KOPT-K1 (cell line): ENCODE measurements around the gene PPP4R3B.
"Not testable (repeated sequence)": the region's sequence is repeated elsewhere in the genome, so short reads cannot be mapped to it uniquely, and the experiment has no call there.

Source experiments
- H3K27ac ChIP-seq: fragments of 200-600 bp; sonication (generic); 2 replicates; pipeline ENCODE4 v1.5.1; 2016; ENCODE audit warnings: antibody characterized with exemption, mild to moderate bottlenecking, low read depth, low read length; ENCODE audit not compliant: poor library complexity, severe bottlenecking
- H3K36me3 ChIP-seq: fragments of 200-600 bp; sonication (generic); 2 replicates; pipeline ENCODE4 v1.5.1; 2017; ENCODE audit warnings: antibody characterized with exemption, mild to moderate bottlenecking, low read length, moderate library complexity; ENCODE audit not compliant: insufficient read depth
- H3K9me3 ChIP-seq: fragments of 200-600 bp; sonication (generic); 2 replicates; pipeline ENCODE4 v1.5.1; 2017; ENCODE audit warnings: antibody characterized with exemption, low read length, mild to moderate bottlenecking; ENCODE audit not compliant: insufficient read depth, poor library complexity, severe bottlenecking

PPP4R3B gene

GRCh38 chr2:55609193-55609794 is 8.1 kb downstream of the PPP4R3B start:
- H3K27ac ChIP-seq, result no peak overlapping the region
- H3K36me3 ChIP-seq, result peaks cover 65% of the 10 kb centered on the region
- no peaks in the 10 kb centered on the region for H3K9me3 ChIP-seq

GRCh38 chr2:55607717-55608116 is 9.7 kb downstream of the PPP4R3B start:
- peaks cover 64% of the 10 kb centered on the region for H3K36me3 ChIP-seq
- H3K9me3 ChIP-seq, result no peaks in the 10 kb centered on the region
- H3K27ac ChIP-seq, result no peak overlapping the region

DNA sequence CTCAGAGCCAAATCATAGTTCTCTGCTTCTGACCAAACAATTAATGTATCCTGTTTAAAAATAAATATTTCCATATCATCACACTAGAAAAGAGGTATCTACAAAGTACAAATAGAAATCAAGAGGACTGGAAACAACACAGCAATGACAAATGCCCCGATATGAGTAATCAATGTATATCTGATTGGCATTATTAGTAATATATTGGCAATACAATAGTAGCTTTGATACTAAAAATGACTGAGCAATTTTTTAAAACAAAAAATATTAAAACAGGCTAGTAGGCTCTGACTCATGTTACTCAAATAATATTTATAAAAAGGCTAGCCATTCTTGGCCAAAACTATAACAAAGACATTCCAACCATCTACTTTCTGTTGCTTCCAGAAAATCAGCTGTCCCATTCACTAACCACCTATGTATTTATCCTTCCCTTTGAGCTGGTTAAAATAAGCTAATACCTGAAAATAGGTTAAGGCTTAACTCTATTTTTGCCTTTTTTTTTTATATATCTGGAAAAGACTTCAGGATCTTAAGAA is 13.3 kb downstream of the PPP4R3B start:
- H3K27ac ChIP-seq, result no peak overlapping the region
- H3K9me3 ChIP-seq, result no peaks in the 10 kb centered on the region
- peaks cover 64% of the 10 kb centered on the region for H3K36me3 ChIP-seq

GRCh38 chr2:55601849-55602248 is 15.6 kb downstream of the PPP4R3B start:
- Histone ChIP-seq H3K9me3 (no peaks in the 10 kb centered on the region), H3K36me3 (peaks cover 75% of the 10 kb centered on the region), H3K27ac (no peak overlapping the region)

DNA sequence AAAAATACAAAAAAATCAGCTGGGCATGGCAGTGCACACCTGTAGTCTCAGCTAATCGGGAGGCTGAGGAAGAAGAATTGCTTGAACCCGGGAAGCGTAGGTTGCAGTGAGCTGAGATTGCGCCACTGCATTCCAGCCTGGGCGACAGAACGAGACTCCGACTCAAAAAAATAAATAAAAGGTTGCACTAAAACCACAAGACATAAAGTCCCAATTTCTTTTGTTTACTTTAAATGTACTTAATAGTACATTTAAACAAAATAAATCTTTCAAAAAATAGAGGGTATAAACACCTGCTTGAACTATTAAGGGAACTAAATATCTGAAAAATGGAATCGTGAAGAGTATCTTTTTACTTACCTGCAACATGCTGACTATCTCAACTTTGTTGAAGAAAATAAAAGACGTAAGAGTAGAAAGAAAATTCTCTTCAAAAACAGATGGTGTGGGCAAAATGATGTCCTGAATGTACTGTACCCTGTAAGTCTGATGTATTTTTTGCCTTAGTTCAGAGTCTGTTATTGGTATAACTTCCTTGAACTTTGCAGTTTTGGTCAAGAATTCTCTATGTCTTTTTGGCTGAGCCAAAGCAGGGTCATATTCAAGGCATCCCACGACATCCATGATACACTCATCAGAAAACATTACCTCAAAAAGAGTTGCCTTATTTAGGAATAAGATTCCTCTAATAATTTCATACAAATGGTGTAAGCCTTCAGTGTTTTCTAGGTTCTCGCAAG is 19.2 kb downstream of the PPP4R3B start:
- no peaks in the 10 kb centered on the region for H3K9me3 ChIP-seq
- H3K27ac ChIP-seq, result no peak overlapping the region
- H3K36me3 ChIP-seq, result peaks cover 84% of the 10 kb centered on the region

DNA sequence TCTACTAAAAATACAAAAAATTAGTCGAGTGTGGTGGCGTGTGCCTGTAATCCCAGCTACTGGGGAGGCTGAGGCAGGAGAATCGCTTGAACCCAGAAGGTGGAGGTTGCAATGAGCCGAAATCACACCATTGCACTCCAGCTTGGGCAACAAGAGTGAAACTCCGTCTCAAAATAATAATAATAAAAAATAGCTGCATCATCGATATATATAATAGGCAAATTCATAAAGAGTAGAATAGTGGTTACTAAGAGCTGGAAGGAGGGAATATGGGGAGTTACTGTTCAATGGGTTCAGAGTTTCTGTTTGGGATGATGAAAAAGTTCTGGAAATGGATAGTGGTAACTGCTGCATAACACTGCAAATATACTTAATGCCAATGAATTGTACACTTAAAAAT is 20.6 kb downstream of the PPP4R3B start:
- H3K27ac ChIP-seq, H3K9me3 ChIP-seq: not testable (repeated sequence)
- H3K36me3 ChIP-seq, result peaks cover 75% of the 10 kb centered on the region

DNA sequence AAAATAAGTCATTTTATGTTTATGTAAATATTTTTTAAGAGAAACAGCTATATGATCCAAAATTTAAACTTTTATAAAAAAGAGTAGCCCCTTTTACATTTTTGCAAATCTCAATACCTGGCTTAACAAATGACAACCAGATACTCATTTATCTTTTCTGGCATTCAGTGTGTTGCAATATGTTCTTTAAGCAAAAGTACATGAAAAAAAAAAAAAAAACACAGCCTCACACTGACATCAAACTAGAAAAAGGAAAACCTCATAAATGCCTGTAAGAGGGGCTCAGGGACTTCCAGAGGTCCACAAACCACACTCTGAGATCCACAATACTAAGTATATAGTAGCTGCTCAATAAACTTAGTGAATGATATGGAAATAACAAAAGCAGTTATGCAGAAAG is 21.9 kb downstream of the PPP4R3B start:
- no peak overlapping the region for H3K27ac ChIP-seq
- H3K36me3 ChIP-seq, result peaks cover 75% of the 10 kb centered on the region
- H3K9me3 ChIP-seq, result no peaks in the 10 kb centered on the region

- H3K36me3 ChIP-seq, result peaks cover 76% of the 10 kb centered on the region
- H3K9me3 ChIP-seq, result no peaks in the 10 kb centered on the region
- H3K27ac ChIP-seq, result no peak overlapping the region
Observed at GRCh38 chr2:55592130-55592529, 25.3 kb downstream of the PPP4R3B start.

GRCh38 chr2:55590810-55591440 is 26.5 kb downstream of the PPP4R3B start:
- peaks cover 76% of the 10 kb centered on the region for H3K36me3 ChIP-seq
- H3K9me3 ChIP-seq, result no peaks in the 10 kb centered on the region
- H3K27ac ChIP-seq, result no peak overlapping the region

GRCh38 chr2:55585451-55586080 is 31.9 kb downstream of the PPP4R3B start:
- no peaks in the 10 kb centered on the region for H3K9me3 ChIP-seq
- H3K27ac ChIP-seq, result no peak overlapping the region
- H3K36me3 ChIP-seq, result peaks cover 96% of the 10 kb centered on the region

DNA sequence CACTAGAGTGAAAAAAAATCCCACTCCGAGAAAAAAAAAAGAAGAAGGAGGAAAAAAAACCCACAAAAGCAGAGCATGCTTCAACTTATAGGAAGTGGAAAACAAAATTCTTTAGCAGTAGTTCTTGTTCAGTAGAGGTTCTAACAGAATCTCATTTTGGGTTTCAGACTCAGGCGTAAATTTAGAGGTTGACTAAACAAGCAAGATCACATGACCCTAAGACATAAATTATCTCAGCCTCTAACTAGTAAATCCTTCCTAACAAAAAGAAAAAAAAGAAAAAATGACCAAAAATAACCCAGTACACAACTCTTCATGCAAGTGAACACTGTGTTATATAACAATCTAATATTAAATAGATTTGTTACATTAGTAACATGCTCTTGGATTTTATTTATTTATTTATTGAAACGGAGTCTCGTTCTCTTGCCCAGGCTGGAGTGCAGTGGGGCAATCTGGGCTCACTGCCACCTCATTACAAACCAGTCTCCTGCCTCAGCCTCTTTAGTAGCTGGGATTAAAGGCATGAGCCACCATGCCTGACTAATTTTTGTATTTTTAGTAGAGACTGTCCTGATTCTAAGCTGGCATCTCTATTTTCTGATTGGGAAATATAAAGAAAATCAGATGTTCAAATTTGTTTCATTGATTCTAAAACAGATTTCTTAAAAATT is 35.4 kb downstream of the PPP4R3B start:
- Histone ChIP-seq H3K27ac (no peak overlapping the region), H3K36me3 (peaks cover 99% of the 10 kb centered on the region)

GRCh38 chr2:55581435-55581834 is 36.0 kb downstream of the PPP4R3B start:
- no peaks in the 10 kb centered on the region for H3K9me3 ChIP-seq
- no peak overlapping the region for H3K27ac ChIP-seq
- peaks cover 99% of the 10 kb centered on the region for H3K36me3 ChIP-seq

More for the DNA sequence above, 35.4 kb downstream of the PPP4R3B start:
- H3K9me3 ChIP-seq, result no peaks in the 10 kb centered on the region

DNA sequence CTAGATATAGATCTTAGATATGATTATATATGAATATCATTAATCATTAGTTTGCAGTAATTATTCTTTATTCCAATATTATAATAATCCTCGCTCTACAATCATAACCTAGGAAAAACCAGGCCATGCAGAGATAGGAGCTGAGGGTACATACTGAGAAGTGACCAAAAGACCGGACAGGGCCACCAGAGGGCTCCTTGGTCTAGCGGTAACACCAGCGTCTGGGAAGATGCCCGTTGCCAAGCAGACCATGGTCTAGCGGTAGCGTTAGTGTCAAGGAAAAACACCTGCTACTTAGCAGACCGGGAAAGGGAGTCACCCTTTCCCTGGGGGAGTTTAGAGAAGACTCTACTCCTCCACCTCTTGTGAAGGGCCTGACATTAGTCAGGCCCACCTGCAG is 48.4 kb downstream of the PPP4R3B start:
- not testable (repeated sequence) for H3K27ac ChIP-seq, H3K9me3 ChIP-seq
- peaks cover 71% of the 10 kb centered on the region for H3K36me3 ChIP-seq

GRCh38 chr2:55567298-55567697 is 50.1 kb downstream of the PPP4R3B start:
- Histone ChIP-seq H3K9me3 (peaks cover 12% of the 10 kb centered on the region), H3K36me3 (peaks cover 74% of the 10 kb centered on the region), H3K27ac (no peak overlapping the region)

DNA sequence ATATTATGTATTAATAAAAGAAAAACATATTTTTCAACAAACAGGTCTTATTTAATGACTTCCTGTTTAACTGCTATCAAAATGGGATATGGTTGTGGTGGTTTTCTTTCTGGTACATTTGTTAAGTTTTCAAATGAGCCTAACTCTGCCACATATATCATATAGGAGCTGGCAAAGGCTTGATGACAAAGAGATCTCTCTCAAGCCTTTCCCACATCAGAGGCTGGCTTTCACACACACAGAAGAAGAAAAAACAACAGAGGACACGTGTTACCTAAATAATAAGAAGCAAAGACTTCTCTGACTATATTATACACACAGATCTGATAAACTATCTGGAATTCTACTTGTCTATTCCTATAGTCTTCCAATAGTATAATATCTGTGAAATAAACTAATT is 51.8 kb downstream of the PPP4R3B start:
- H3K36me3 ChIP-seq, result peaks cover 77% of the 10 kb centered on the region
- H3K27ac ChIP-seq, result no peak overlapping the region
- H3K9me3 ChIP-seq, result peaks cover 29% of the 10 kb centered on the region
